Measurements from ENCODE around the gene RAMP3. TPM values are rescaled to one million over a fixed set of nuclear protein-coding genes. Genes with fewer than 3 reads are reported as not detected.

RAMP3 gene
- total and polyA plus RNA-seq, 10 of the 15 experiments (the other 5 are each of a cell fraction or from before 2014, with no cell fraction given) = not detected

DNA sequence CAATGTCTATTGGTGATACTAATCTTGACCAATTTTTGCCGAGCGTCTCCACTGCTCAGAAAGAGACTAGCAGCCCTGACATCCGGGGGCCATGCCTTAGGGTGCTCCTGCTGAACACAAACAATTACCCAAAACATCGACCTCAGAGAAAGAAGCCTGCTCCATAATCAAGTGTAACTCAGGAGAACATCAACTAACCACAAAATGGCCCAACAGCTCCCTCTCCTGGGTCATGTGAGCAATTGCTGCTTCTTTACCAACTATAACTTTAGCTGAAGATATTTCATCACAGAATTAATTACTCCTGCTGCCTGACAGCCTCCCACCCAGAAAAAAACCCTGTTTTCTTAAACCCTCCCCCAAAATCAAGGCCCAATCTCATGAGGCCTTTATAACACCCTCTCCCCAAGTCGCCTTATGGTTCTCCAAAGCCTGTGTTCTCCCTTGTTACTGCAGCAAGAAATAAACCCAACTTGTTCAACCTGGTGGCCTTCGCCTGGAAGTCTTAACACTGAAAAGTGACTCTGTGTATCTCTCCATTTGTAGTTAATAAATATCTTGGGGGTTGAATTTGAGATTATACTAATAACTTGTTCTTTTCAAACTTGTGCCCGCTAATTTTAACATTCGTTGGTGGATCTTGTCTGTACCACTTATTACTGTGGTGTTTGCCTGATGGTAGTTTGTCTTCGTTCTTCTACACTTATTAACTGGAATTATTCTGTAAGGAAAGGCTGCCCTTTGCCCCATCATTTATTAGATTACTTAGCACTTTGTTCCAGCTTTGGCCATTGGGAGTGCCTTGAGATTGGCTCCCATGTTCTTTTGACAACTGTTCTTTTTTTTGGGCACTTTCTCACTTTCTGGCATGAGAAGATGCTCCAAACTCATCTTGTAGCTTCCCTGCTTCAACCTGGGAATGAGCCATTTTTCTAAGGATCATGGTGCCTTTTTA is 21.2 kb upstream of the RAMP3 start (continued):
- TF ChIP-seq E4F1 (IDR thresholded peaks at IDR 0.05; ENCODE audit: borderline replicate concordance, partially characterized antibody) (no peak), BCL3 (IDR thresholded peaks at IDR 0.05; ENCODE audit: borderline replicate concordance, insufficient read depth, low read depth, low read length, poor library complexity, severe bottlenecking) (no peak), TAF1 (IDR thresholded peaks at IDR 0.05; ENCODE audit: borderline replicate concordance, low read depth, low read length) (no peak), ZNF274 (IDR thresholded peaks at IDR 0.05; ENCODE audit: insufficient read depth, insufficient read length) (no peak), MEF2A (IDR thresholded peaks at IDR 0.05; ENCODE audit: insufficient read depth, low read depth, low read length) (0 out of 2 replicates have a peak, but pooled peaks have one; percentile 13), RFX5 (IDR thresholded peaks at IDR 0.05; ENCODE audit: low read depth, low read length) (no peak), POLR2AphosphoS5 (IDR thresholded peaks at IDR 0.05; ENCODE audit: low read length) (no peak), SUPT20H (IDR thresholded peaks at IDR 0.05; ENCODE audit: borderline replicate concordance, control insufficient read depth, low read depth, low read length) (no peak), USF1 (IDR thresholded peaks at IDR 0.05; ENCODE audit: borderline replicate concordance, extremely low read length, insufficient read depth, low read depth, low read length) (no peak), YY1 (IDR thresholded peaks at IDR 0.05; ENCODE audit: low read depth, low read length) (peak; percentile 62), ZNF24 (IDR thresholded peaks at IDR 0.05) (no peak), BCL11A (IDR thresholded peaks at IDR 0.05; ENCODE audit: low read depth, low read length) (no peak), IKZF1 (conservative IDR thresholded peaks at IDR 0.05) (no peak), NR2F1 (conservative IDR thresholded peaks at IDR 0.05) (no peak), TCF12 (IDR thresholded peaks at IDR 0.05; ENCODE audit: low read depth, low read length) (no peak), NR2C1 (IDR thresholded peaks at IDR 0.05) (no peak), MXI1 (IDR thresholded peaks at IDR 0.05; ENCODE audit: low read depth, low read length) (no peak), NBN (IDR thresholded peaks at IDR 0.05) (0 out of 2 replicates have a peak, but pooled peaks have one; percentile 20)
- TF ChIP-seq, protein P1, sequence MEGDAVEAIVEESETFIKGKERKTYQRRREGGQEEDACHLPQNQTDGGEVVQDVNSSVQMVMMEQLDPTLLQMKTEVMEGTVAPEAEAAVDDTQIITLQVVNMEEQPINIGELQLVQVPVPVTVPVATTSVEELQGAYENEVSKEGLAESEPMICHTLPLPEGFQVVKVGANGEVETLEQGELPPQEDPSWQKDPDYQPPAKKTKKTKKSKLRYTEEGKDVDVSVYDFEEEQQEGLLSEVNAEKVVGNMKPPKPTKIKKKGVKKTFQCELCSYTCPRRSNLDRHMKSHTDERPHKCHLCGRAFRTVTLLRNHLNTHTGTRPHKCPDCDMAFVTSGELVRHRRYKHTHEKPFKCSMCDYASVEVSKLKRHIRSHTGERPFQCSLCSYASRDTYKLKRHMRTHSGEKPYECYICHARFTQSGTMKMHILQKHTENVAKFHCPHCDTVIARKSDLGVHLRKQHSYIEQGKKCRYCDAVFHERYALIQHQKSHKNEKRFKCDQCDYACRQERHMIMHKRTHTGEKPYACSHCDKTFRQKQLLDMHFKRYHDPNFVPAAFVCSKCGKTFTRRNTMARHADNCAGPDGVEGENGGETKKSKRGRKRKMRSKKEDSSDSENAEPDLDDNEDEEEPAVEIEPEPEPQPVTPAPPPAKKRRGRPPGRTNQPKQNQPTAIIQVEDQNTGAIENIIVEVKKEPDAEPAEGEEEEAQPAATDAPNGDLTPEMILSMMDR (IDR thresholded peaks at IDR 0.05 in 2 of 3, conservative IDR thresholded peaks at IDR 0.05 in 1 of 3; ENCODE audit: control insufficient read depth in 2 of 3, extremely low read depth in 1 of 3, insufficient read depth in 1 of 3, low read depth in 3 of 3, low read length in 3 of 3) = peak; percentile 81 to 94 (median 84)

Measured in GM12878 (cell line).